H9 (cell line): ENCODE data around the gene COL23A1. TPM values are rescaled to one million over a fixed set of nuclear protein-coding genes. Genes with fewer than 3 reads are reported as not detected.

Experiments used
- DNase-seq: peaks from one replicate; pipeline ENCODE4 v3.0.0-alpha.2; 2017
- H2AFZ ChIP-seq: one replicate; pipeline ENCODE4 v1.6.1; 2013; ENCODE audit warnings: mild to moderate bottlenecking, low read length, control low read depth, moderate library complexity
- H2AK5ac ChIP-seq: 2 replicates; pipeline ENCODE4 v1.6.1; 2013; ENCODE audit warnings: low read length, control low read depth, mixed read lengths; ENCODE audit not compliant: insufficient read length
- H2BK120ac ChIP-seq: one replicate; pipeline ENCODE4 v1.6.1; 2013; ENCODE audit warnings: low read depth, mild to moderate bottlenecking, low read length, control low read depth, inconsistent platforms; ENCODE audit not compliant: poor library complexity, severe bottlenecking
- H2BK12ac ChIP-seq: 2 replicates; pipeline ENCODE4 v1.6.1; 2013; ENCODE audit warnings: low read length, control low read depth, mixed read lengths, low read depth; ENCODE audit not compliant: insufficient read length
- H2BK15ac ChIP-seq: 2 replicates; pipeline ENCODE4 v1.6.1; 2013; ENCODE audit warnings: low read depth, low read length, control low read depth
- H2BK20ac ChIP-seq: one replicate; pipeline ENCODE4 v1.6.1; 2013; ENCODE audit warnings: low read depth, mild to moderate bottlenecking, low read length, control low read depth, inconsistent platforms; ENCODE audit not compliant: poor library complexity, severe bottlenecking
- H2BK5ac ChIP-seq: 2 replicates; pipeline ENCODE4 v1.6.1; 2013; ENCODE audit warnings: low read length, control low read depth, mixed read lengths; ENCODE audit not compliant: insufficient read length
- H3K14ac ChIP-seq: 2 replicates; pipeline ENCODE4 v1.6.1; 2013; ENCODE audit warnings: low read length, control low read depth; ENCODE audit not compliant: insufficient read depth
- H3K18ac ChIP-seq: 2 replicates; pipeline ENCODE4 v1.6.1; 2013; ENCODE audit warnings: low read depth, mild to moderate bottlenecking, mixed read lengths, low read length, control low read depth; ENCODE audit not compliant: insufficient read length
- H3K23ac ChIP-seq: 2 replicates; pipeline ENCODE4 v1.6.1; 2013; ENCODE audit warnings: low read length, control low read depth, mixed read lengths, low read depth; ENCODE audit not compliant: insufficient read length
- H3K23me2 ChIP-seq: 2 replicates; pipeline ENCODE4 v1.6.1; 2013; ENCODE audit warnings: low read depth, mild to moderate bottlenecking, mixed read lengths, low read length, control low read depth; ENCODE audit not compliant: insufficient read length, poor library complexity, severe bottlenecking
- H3K27ac ChIP-seq: 2 replicates; pipeline ENCODE4 v1.5.1; 2013; ENCODE audit warnings: low read length, control low read depth, mixed read lengths, low read depth; ENCODE audit not compliant: insufficient read length
- H3K27me3 ChIP-seq: 2 replicates; pipeline ENCODE4 v1.6.1; 2013; ENCODE audit warnings: low read length, control low read depth, inconsistent platforms; ENCODE audit not compliant: insufficient read depth
- H3K4ac ChIP-seq: 2 replicates; pipeline ENCODE4 v1.6.1; 2013; ENCODE audit warnings: low read depth, mild to moderate bottlenecking, control low read depth, inconsistent platforms, low read length, moderate library complexity
- H3K4me1 ChIP-seq: 2 replicates; pipeline ENCODE4 v1.6.1; 2013; ENCODE audit warnings: low read length, control low read depth, inconsistent platforms; ENCODE audit not compliant: insufficient read depth
- H3K4me2 ChIP-seq: 2 replicates; pipeline ENCODE4 v1.6.1; 2013; ENCODE audit warnings: low read length, control low read depth, mixed read lengths; ENCODE audit not compliant: insufficient read length, insufficient read depth
- H3K56ac ChIP-seq: 2 replicates; pipeline ENCODE4 v1.6.1; 2013; ENCODE audit warnings: low read depth, mild to moderate bottlenecking, mixed read lengths, low read length, control low read depth; ENCODE audit not compliant: insufficient read length
- H3K79me1 ChIP-seq: 2 replicates; pipeline ENCODE4 v1.6.1; 2013; ENCODE audit warnings: low read depth, mild to moderate bottlenecking, moderate library complexity, low read length, control low read depth, inconsistent platforms; ENCODE audit not compliant: insufficient read depth, poor library complexity, severe bottlenecking
- H3K79me2 ChIP-seq: 2 replicates; pipeline ENCODE4 v1.6.1; 2013; ENCODE audit warnings: low read length, control low read depth, inconsistent platforms; ENCODE audit not compliant: insufficient read depth
- H3K9ac ChIP-seq: 2 replicates; pipeline ENCODE4 v1.6.1; 2013; ENCODE audit warnings: low read length, control low read depth, mixed read lengths; ENCODE audit not compliant: insufficient read length; ENCODE audit errors: extremely low read depth
- H3K9me3 ChIP-seq: one replicate; pipeline ENCODE4 v1.6.1; 2013; ENCODE audit warnings: low read depth, low read length, inconsistent platforms; ENCODE audit not compliant: control insufficient read depth
- H3T11ph ChIP-seq: one replicate; pipeline ENCODE4 v1.6.1; 2013; ENCODE audit warnings: mild to moderate bottlenecking, low read length, control low read depth, inconsistent platforms
- H4K20me1 ChIP-seq: one replicate; pipeline ENCODE4 v1.6.1; 2013; ENCODE audit not compliant: control insufficient read depth, insufficient read length, insufficient read depth
- H4K5ac ChIP-seq: 2 replicates; pipeline ENCODE4 v1.6.1; 2013; ENCODE audit warnings: low read depth, mild to moderate bottlenecking, mixed read lengths, low read length, control low read depth; ENCODE audit not compliant: insufficient read length
- H4K8ac ChIP-seq: replicated peaks from 2 replicates; pipeline ENCODE4 v1.6.1; 2013; ENCODE audit warnings: low read length, control low read depth, mixed read lengths, low read depth; ENCODE audit not compliant: insufficient read length
- H4K91ac ChIP-seq: 2 replicates; pipeline ENCODE4 v1.6.1; 2013; ENCODE audit warnings: low read depth, mild to moderate bottlenecking, moderate library complexity, mixed read lengths, low read length, control low read depth; ENCODE audit not compliant: insufficient read length
- H3K27ac Mint-ChIP-seq, 3 experiments: 2 replicates in 2 of 3; 3 replicates in 1 of 3; pipeline ENCODE4 v1.8.0; 2020 to 2021; ENCODE audit warnings: mixed read lengths in 3 of 3, mild to moderate bottlenecking in 1 of 3, moderate library complexity in 1 of 3
- H3K27me3 Mint-ChIP-seq: 2 replicates; pipeline ENCODE4 v1.8.0; 2021; ENCODE audit warnings: low read depth, mild to moderate bottlenecking, moderate library complexity, mixed read lengths
- H3K36me3 Mint-ChIP-seq, 3 experiments: 2 replicates in 2 of 3; 3 replicates in 1 of 3; pipeline ENCODE4 v1.8.0; 2020 to 2021; ENCODE audit warnings: low read depth in 3 of 3, mixed read lengths in 3 of 3; ENCODE audit not compliant: insufficient read depth in 1 of 3
- H3K4me1 Mint-ChIP-seq, 2 experiments: 2 replicates each; pipeline ENCODE4 v1.8.0; 2020; ENCODE audit warnings: mixed read lengths in 2 of 2
- H3K4me3 Mint-ChIP-seq, 2 experiments: 2 replicates in 1 of 2; 3 replicates in 1 of 2; pipeline ENCODE4 v1.8.0; 2020 to 2021; ENCODE audit warnings: mild to moderate bottlenecking in 2 of 2, mixed read lengths in 2 of 2, moderate library complexity in 1 of 2
- H3K9me3 Mint-ChIP-seq, 2 experiments: 2 replicates in 1 of 2; 3 replicates in 1 of 2; pipeline ENCODE4 v1.8.0; 2020; ENCODE audit warnings: mild to moderate bottlenecking in 2 of 2, mixed read lengths in 2 of 2, moderate library complexity in 1 of 2
- WGBS: extraction: QIAGEN DNeasy Blood & Tissue Kit; methylation state at CpG from one replicate; pipeline ENCODE4 v1.1.7; 2013; ENCODE audit warnings: missing lambda C conversion rate, low lambda C conversion rate, mixed read lengths; ENCODE audit not compliant: insufficient read length; ENCODE audit errors: extremely low coverage; 5-methylcytosine and 5-hydroxymethylcytosine counted together
- total RNA-seq: library from RNA; stranded (reverse); gene quantifications from 2 replicates; pipeline ENCODE4 v1.2.1, GENCODE V29; 2021
- TF ChIP-seq, protein P1 (sequence below): fragments of 200-600 bp; sonication (generic); conservative IDR thresholded peaks from 3 replicates; pipeline ENCODE4 v1.8.0; 2021; ENCODE audit warnings: antibody characterized with exemption, mild to moderate bottlenecking

The COL23A1 gene
- total RNA-seq, 1 experiment from 2014 or later = 2.6 TPM

DNA sequence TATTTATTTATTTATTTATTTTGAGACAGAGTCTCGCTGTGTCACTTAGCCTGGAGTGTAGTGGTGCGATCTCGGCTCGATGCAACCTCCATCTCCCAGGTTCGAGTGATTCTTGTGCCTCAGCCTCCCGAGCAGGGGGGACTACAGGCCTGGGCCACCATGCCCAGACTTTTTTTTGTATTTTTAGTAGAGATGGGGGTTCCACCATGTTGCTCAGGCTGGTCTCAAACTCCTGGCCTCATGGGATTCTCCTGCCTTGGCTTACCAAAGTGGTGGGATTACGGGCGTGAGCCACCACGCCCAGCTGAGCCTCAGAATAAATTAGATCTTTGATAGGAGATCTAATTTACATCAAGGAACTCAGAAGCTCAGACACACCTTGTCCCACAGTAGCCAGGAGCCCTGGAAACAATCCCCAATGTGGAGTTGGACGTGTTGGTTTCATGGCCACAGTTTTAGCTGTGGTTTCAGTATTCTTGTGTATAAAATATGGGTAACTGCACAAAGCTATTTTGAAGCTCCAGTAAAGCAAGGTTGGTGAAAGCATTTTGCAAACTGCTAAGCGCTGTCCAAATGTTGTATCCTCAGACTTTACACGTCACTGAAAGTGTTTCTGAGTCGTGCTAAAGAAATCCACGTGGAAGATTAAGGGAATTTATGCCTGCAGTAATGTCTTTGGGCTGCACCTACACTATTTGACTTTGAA is 388.8 kb downstream of the COL23A1 start:
- Histone ChIP-seq H4K8ac (no peak overlapping the region), H3K4me2 (no peak overlapping the region), H3K27me3 (no peaks in the 10 kb centered on the region), H4K5ac (no peak overlapping the region), H2BK12ac (no peak overlapping the region), H3K79me1 (peaks cover 1% of the 10 kb centered on the region), H3K9ac (no peak overlapping the region), H3K56ac (no peak overlapping the region), H2BK15ac (no peak overlapping the region), H3K23me2 (peaks cover 10% of the 10 kb centered on the region), H3K18ac (no peak overlapping the region), H2AFZ (no peak overlapping the region), H4K20me1 (peaks cover 2% of the 10 kb centered on the region), H3K79me2 (peaks cover 13% of the 10 kb centered on the region), H2BK20ac (no peak overlapping the region), H3T11ph (no peak overlapping the region), H2BK5ac (no peak overlapping the region), H2BK120ac (no peak overlapping the region), H4K91ac (no peak overlapping the region), H3K14ac (no peak overlapping the region), H3K9me3 (no peaks in the 10 kb centered on the region), H3K4me1 (no peaks in the 10 kb centered on the region; the same call in 1 of the 2 replicates), H3K23ac (no peak overlapping the region), H3K27ac (no peak overlapping the region), H2AK5ac (no peak overlapping the region), H3K4ac (no peak overlapping the region)
- WGBS = no CpG with 5 or more reads among the region's 14 CpGs
- Mint-ChIP-seq H3K9me3 (peaks cover 2 to 8% of the 10 kb centered on the region in 2 experiments; a peak in 4 of 5 replicates), H3K27me3 (peaks cover 28% of the 10 kb centered on the region), H3K36me3 (peaks cover 11 to 14% (median 13%) of the 10 kb centered on the region in 3 experiments), H3K4me1 (peaks cover 14 to 21% of the 10 kb centered on the region in 2 experiments), H3K27ac (no peak overlapping the region), H3K4me3 (no peak overlapping the region)
- DNase-seq = no peak
- TF ChIP-seq, protein P1, sequence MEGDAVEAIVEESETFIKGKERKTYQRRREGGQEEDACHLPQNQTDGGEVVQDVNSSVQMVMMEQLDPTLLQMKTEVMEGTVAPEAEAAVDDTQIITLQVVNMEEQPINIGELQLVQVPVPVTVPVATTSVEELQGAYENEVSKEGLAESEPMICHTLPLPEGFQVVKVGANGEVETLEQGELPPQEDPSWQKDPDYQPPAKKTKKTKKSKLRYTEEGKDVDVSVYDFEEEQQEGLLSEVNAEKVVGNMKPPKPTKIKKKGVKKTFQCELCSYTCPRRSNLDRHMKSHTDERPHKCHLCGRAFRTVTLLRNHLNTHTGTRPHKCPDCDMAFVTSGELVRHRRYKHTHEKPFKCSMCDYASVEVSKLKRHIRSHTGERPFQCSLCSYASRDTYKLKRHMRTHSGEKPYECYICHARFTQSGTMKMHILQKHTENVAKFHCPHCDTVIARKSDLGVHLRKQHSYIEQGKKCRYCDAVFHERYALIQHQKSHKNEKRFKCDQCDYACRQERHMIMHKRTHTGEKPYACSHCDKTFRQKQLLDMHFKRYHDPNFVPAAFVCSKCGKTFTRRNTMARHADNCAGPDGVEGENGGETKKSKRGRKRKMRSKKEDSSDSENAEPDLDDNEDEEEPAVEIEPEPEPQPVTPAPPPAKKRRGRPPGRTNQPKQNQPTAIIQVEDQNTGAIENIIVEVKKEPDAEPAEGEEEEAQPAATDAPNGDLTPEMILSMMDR = no peak
